Measurements from ENCODE around the gene LMBRD1.

DNA sequence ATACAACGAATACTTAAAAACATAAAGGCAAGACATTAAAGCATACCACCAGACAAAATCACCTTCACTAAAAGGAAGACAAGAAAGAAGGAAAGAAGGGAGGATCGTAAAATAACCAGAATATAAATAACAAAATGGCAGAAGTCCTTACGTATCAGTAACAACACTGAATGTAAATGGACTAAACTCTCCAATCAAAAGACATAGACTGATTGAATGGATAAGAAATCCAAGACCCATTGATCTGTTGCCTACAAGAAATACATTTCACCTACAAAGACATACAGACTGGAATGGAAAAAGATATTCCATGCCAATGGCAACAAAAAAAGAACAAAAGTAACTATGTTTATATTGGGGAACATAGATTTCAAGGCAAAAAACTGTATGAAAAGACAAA is 74.1 kb downstream of the LMBRD1 start:
- TF ChIP-seq CTCF (conservative IDR thresholded peaks at IDR 0.05) (no peak), ZFX (IDR thresholded peaks at IDR 0.05) (no peak)

All from C4-2B (cell line).